ENCODE data around the gene H1-8. TPM values are rescaled to one million over a fixed set of nuclear protein-coding genes. Genes with fewer than 3 reads are reported as not detected.

H1-8 gene
- total RNA-seq, 4 donors from 2014 or later: not detected

DNA sequence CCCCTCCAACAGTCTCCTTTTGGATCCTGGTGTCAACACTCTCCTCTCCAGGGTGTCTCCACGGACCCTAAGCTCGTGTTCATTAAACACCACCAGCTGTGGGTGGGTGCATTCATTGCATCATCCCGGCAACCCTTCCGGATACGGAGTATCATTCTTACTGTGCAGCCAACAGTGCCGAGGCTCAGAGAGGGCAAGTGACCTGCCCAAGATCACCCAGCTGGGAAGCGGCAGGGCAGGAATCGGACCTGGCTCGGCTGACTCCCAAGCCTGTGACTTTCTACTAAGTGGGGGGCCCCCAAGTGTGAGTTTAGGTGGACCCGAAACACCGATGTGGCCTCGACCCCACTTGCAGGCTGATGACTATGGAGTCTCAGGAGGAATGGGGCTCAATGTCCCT, 20.4 kb downstream of the H1-8 start:
- DNase-seq (no peak), ATAC-seq (no peak)
- in situ Hi-C loops (cut with MboI; ENCODE audit: low sequenced_read_pairs in 4 of 4) (no loop called here), intact Hi-C loops (cut with DNase I; ENCODE audit: low total_unique reads) (no loop called here)
- no peak overlapping the region for H3K4me3 ChIP-seq
- H3K27ac ChIP-seq: peak overlapping the region in 2 of 4 donors; percentile 43 to 52
- no peaks in the 10 kb centered on the region for H3K27me3 ChIP-seq
- TF ChIP-seq POLR2A (IDR thresholded peaks at IDR 0.05): no peak
- no peak for TF ChIP-seq CTCF (IDR thresholded peaks at IDR 0.05 in 4 of 5, conservative IDR thresholded peaks at IDR 0.05 in 1 of 5)
- H3K36me3 ChIP-seq: no peaks in the 10 kb centered on the region
- no peaks in the 10 kb centered on the region for H3K9me3 ChIP-seq
- peaks cover 17 to 26% of the 10 kb centered on the region in 2 donors for H3K4me1 ChIP-seq

DNA sequence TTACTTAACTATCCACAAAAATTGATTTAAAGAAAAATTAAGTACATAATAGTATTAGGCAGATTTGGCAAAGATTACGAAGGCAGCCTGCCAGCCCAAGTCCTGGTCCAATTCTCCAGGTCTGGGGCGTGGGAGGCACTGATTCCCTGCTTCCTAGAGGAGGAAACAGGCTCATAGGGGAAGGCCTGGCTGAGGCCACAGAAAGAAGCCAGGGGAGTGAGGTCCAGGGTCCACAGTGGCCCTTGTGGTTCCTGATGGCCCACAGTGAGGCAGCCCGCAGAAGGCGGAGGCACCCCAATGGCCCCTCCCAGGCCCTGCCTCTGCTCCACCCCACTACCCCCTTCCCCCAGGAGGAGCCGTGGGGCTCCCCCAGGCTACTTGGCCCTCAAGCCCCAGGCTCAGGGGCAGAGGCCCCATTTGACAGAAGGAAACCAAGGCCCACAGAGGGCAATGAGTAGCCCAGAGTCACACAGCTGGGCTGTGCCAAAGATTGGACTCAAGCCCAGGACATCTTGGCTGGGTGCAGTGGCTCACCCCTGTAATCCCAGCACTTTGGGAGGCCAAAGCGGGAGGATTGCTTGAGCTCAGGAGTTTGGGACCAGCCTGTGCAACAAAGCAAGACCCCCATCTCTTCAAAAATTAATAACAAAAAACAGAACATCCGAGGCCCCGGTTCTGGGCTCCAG, 21.0 kb downstream of the H1-8 start:
- DNase-seq (no peak), ATAC-seq (no peak)
- TF ChIP-seq CTCF (IDR thresholded peaks at IDR 0.05 in 4 of 5, conservative IDR thresholded peaks at IDR 0.05 in 1 of 5) (no peak), POLR2A (IDR thresholded peaks at IDR 0.05) (no peak)
- intact Hi-C loops (cut with DNase I; ENCODE audit: low total_unique reads) (no loop called here), in situ Hi-C loops (cut with MboI; ENCODE audit: low sequenced_read_pairs in 4 of 4) (no loop called here)
- Histone ChIP-seq H3K36me3 (no peaks in the 10 kb centered on the region), H3K9me3 (no peaks in the 10 kb centered on the region), H3K27me3 (no peaks in the 10 kb centered on the region), H3K27ac (peak overlapping the region; percentile 38 to 52 (median 42)), H3K4me1 (peaks cover 12 to 20% of the 10 kb centered on the region in 2 donors), H3K4me3 (no peak overlapping the region)

- Histone ChIP-seq H3K4me3 (no peak overlapping the region), H3K27ac (peak overlapping the region in 1 of 4 donors; percentile 34), H3K4me1 (peaks cover 10 to 13% of the 10 kb centered on the region in 2 donors), H3K36me3 (no peaks in the 10 kb centered on the region), H3K27me3 (no peaks in the 10 kb centered on the region), H3K9me3 (no peaks in the 10 kb centered on the region)
- intact Hi-C loops (cut with DNase I; ENCODE audit: low total_unique reads) (no loop called here), in situ Hi-C loops (cut with MboI; ENCODE audit: low sequenced_read_pairs in 4 of 4) (no loop called here)
- TF ChIP-seq POLR2A (IDR thresholded peaks at IDR 0.05) (no peak), CTCF (IDR thresholded peaks at IDR 0.05 in 4 of 5, conservative IDR thresholded peaks at IDR 0.05 in 1 of 5) (no peak)
- DNase-seq (no peak), ATAC-seq (no peak)
These were observed 22.1 kb downstream of the H1-8 start for GRCh38 chr3:129564981-129565644.

GRCh38 chr3:129565902-129566301, 22.9 kb downstream of the H1-8 start:
- Histone ChIP-seq H3K36me3 (no peaks in the 10 kb centered on the region), H3K27me3 (no peaks in the 10 kb centered on the region), H3K4me3 (no peak overlapping the region), H3K4me1 (peaks cover 3 to 9% of the 10 kb centered on the region in 2 donors), H3K27ac (no peak overlapping the region), H3K9me3 (no peaks in the 10 kb centered on the region)
- ATAC-seq (no peak), DNase-seq (no peak)
- intact Hi-C loops (cut with DNase I; ENCODE audit: low total_unique reads) (no loop called here), in situ Hi-C loops (cut with MboI; ENCODE audit: low sequenced_read_pairs in 4 of 4) (no loop called here)
- TF ChIP-seq POLR2A (IDR thresholded peaks at IDR 0.05): no peak
- TF ChIP-seq CTCF (IDR thresholded peaks at IDR 0.05 in 4 of 5, conservative IDR thresholded peaks at IDR 0.05 in 1 of 5): no peak

Measured in gastrocnemius medialis (tissue), 4 donors.